LNCaP clone FGC (cell line): ENCODE data around the gene SLC12A3.

Experiments used
- DNase-seq: peaks from one replicate; pipeline ENCODE4 v3.0.0-alpha.2; 2011; ENCODE audit warnings: low read depth
- H3K4me3 ChIP-seq: 2 replicates; pipeline ENCODE4 v1.5.1; 2011; ENCODE audit warnings: mild to moderate bottlenecking, low read depth, low read length, control low read depth
- CTCF ChIP-seq: IDR thresholded peaks from 2 replicates; pipeline ENCODE4 v1.5.1; 2012; ENCODE audit warnings: mild to moderate bottlenecking; ENCODE audit not compliant: control insufficient read depth, insufficient read depth; ENCODE audit errors: extremely low read depth

Gene SLC12A3

GRCh38 chr16:56852401-56852730 lies 12.6 kb upstream of the SLC12A3 start:
- no peak overlapping the region for H3K4me3 ChIP-seq
- no peak for TF ChIP-seq CTCF
- DNase-seq = no peak

GRCh38 chr16:56852968-56853367 lies 12.0 kb upstream of the SLC12A3 start:
- no peak overlapping the region for H3K4me3 ChIP-seq
- no peak for DNase-seq
- no peak for TF ChIP-seq CTCF

- DNase-seq = no peak
- TF ChIP-seq CTCF = no peak
- no peak overlapping the region for H3K4me3 ChIP-seq
Observed at GRCh38 chr16:56855201-56855600, 9.8 kb upstream of the SLC12A3 start.

GRCh38 chr16:56855946-56856345 lies 9.1 kb upstream of the SLC12A3 start:
- no peak for TF ChIP-seq CTCF
- no peak for DNase-seq

GRCh38 chr16:56856876-56857447 lies 8.0 kb upstream of the SLC12A3 start:
- no peak for TF ChIP-seq CTCF
- no peak for DNase-seq
- H3K4me3 ChIP-seq = no peak overlapping the region

More at GRCh38 chr16:56855946-56856345, 9.1 kb upstream of the SLC12A3 start:
- H3K4me3 ChIP-seq = no peak overlapping the region

- TF ChIP-seq CTCF = no peak
- no peak overlapping the region for H3K4me3 ChIP-seq
- no peak for DNase-seq
Observed at GRCh38 chr16:56858374-56858773, 6.6 kb upstream of the SLC12A3 start.

GRCh38 chr16:56859636-56860035 lies 5.4 kb upstream of the SLC12A3 start:
- TF ChIP-seq CTCF = no peak
- H3K4me3 ChIP-seq = no peak overlapping the region
- DNase-seq = no peak
